CD14-positive monocyte (primary cell): ENCODE results near the gene MALAT1. TPM values are rescaled to one million over a fixed set of nuclear protein-coding genes. Genes with fewer than 3 reads are reported as not detected.

Source experiments
- DNase-seq, 3 donors: peaks; one replicate each; pipeline ENCODE4 v3.0.0-alpha.2; 2011 to 2022
- H2AFZ ChIP-seq: 2 replicates; pipeline ENCODE4 v1.6.0; 2012; ENCODE audit warnings: mild to moderate bottlenecking, low read depth, low read length, inconsistent platforms; ENCODE audit not compliant: insufficient read depth, poor library complexity, severe bottlenecking
- H3K27ac ChIP-seq, 2 donors: 1 replicate in 1 of 2; 2 replicates in 1 of 2; pipeline ENCODE4 v1.5.1; 2012 to 2013; ENCODE audit warnings: low read length in 2 of 2, control low read depth in 1 of 2, inconsistent platforms in 1 of 2, low read depth in 1 of 2, mild to moderate bottlenecking in 1 of 2
- H3K27me3 ChIP-seq, 2 donors: one replicate each; pipeline versions ENCODE4 v1.6.0 to v1.6.1; 2011 to 2013; ENCODE audit warnings: low read length in 2 of 2; ENCODE audit not compliant: control insufficient read depth in 2 of 2, insufficient read depth in 2 of 2
- H3K36me3 ChIP-seq, 2 donors: replicated peaks in 1 of 2; 1 replicate in 1 of 2; 2 replicates in 1 of 2; pipeline versions ENCODE4 v1.5.1 to v1.6.1; 2012 to 2013; ENCODE audit warnings: low read length in 2 of 2, control low read depth in 1 of 2, inconsistent platforms in 1 of 2, mild to moderate bottlenecking in 1 of 2; ENCODE audit not compliant: insufficient read depth in 2 of 2, control insufficient read depth in 1 of 2
- H3K4me1 ChIP-seq, 2 donors: 1 replicate in 1 of 2; 2 replicates in 1 of 2; pipeline versions ENCODE4 v1.5.1 to v1.6.1; 2012 to 2013; ENCODE audit warnings: low read length in 2 of 2, control low read depth in 1 of 2, inconsistent platforms in 1 of 2, mild to moderate bottlenecking in 1 of 2, moderate library complexity in 1 of 2; ENCODE audit not compliant: insufficient read depth in 2 of 2, control insufficient read depth in 1 of 2
- H3K4me2 ChIP-seq: replicated peaks from 2 replicates; pipeline ENCODE3; 2012; ENCODE audit warnings: low read length, moderate library complexity, mild to moderate bottlenecking; ENCODE audit not compliant: poor library complexity, severe bottlenecking; ENCODE audit errors: extremely low read depth
- H3K4me3 ChIP-seq, 3 experiments: fragments of 200-600 bp in 1 of 3; sonication (generic) in 1 of 3; replicated peaks in 1 of 3; 1 replicate in 2 of 3; 2 replicates in 1 of 3; pipeline ENCODE4 v1.5.1; 2011 to 2013; ENCODE audit warnings: low read length in 3 of 3, mild to moderate bottlenecking in 3 of 3, control low read depth in 2 of 3, low read depth in 2 of 3, inconsistent platforms in 1 of 3, moderate library complexity in 1 of 3
- H3K79me2 ChIP-seq: 2 replicates; pipeline ENCODE4 v1.6.0; 2012; ENCODE audit warnings: mild to moderate bottlenecking, control low read depth, inconsistent platforms, low read length, moderate library complexity; ENCODE audit not compliant: insufficient read depth
- H3K9ac ChIP-seq: 2 replicates; pipeline ENCODE4 v1.6.0; 2017; ENCODE audit warnings: low read length, mild to moderate bottlenecking; ENCODE audit not compliant: insufficient read depth, poor library complexity, severe bottlenecking
- H3K9me3 ChIP-seq, 2 donors: replicated peaks in 1 of 2; 1 replicate in 1 of 2; 2 replicates in 1 of 2; pipeline versions ENCODE4 v1.5.1 to v1.6.1; 2012 to 2013; ENCODE audit warnings: low read length in 2 of 2, control low read depth in 1 of 2; ENCODE audit not compliant: control insufficient read depth in 1 of 2, insufficient read depth in 1 of 2
- H4K20me1 ChIP-seq: 2 replicates; pipeline ENCODE4 v1.6.0; 2012; ENCODE audit warnings: mild to moderate bottlenecking, low read length, control low read depth, moderate library complexity; ENCODE audit not compliant: insufficient read depth
- H3K27ac Mint-ChIP-seq, 7 donors: one replicate each; pipeline ENCODE4 v1.8.0; 2020; ENCODE audit warnings: mild to moderate bottlenecking in 7 of 7, mixed read lengths in 7 of 7, moderate library complexity in 6 of 7, inconsistent platforms in 2 of 7
- H3K27me3 Mint-ChIP-seq, 3 donors: one replicate each; pipeline ENCODE4 v1.8.0; 2021 to 2022; ENCODE audit warnings: low read depth in 3 of 3, mild to moderate bottlenecking in 3 of 3, mixed read lengths in 3 of 3, moderate library complexity in 3 of 3, inconsistent platforms in 1 of 3
- H3K36me3 Mint-ChIP-seq, 2 donors: one replicate each; pipeline ENCODE4 v1.8.0; 2020; ENCODE audit warnings: mixed read lengths in 2 of 2, inconsistent platforms in 1 of 2, mild to moderate bottlenecking in 1 of 2
- H3K4me1 Mint-ChIP-seq: one replicate; pipeline ENCODE4 v1.8.0; 2020; ENCODE audit warnings: mild to moderate bottlenecking, mixed read lengths
- H3K4me3 Mint-ChIP-seq, 2 donors: one replicate each; pipeline ENCODE4 v1.8.0; 2020; ENCODE audit warnings: mild to moderate bottlenecking in 2 of 2, mixed read lengths in 2 of 2, moderate library complexity in 1 of 2
- H3K9me3 Mint-ChIP-seq, 7 donors: one replicate each; pipeline ENCODE4 v1.8.0; 2020 to 2022; ENCODE audit warnings: mixed read lengths in 7 of 7, mild to moderate bottlenecking in 6 of 7, moderate library complexity in 6 of 7, inconsistent platforms in 2 of 7
- CTCF ChIP-seq: fragments of 200-600 bp; IDR thresholded peaks from one replicate; pipeline ENCODE4 v1.8.0; 2022; ENCODE audit warnings: antibody characterized with exemption, mild to moderate bottlenecking
- WGBS: methylation state at CpG from one replicate; pipeline ENCODE4 v1.1.5; 2013; ENCODE audit warnings: missing lambda C conversion rate; ENCODE audit not compliant: insufficient coverage; 5-methylcytosine and 5-hydroxymethylcytosine counted together
- intact Hi-C, 2 donors: fragments of 100-400 bp; cut with micrococcal nuclease; formaldehyde crosslinking; loops; one replicate each; pipeline versions ENCODE4 v1.15.0 to v1.15.1; 2023
- polyA plus RNA-seq, 3 donors: library from polyadenylated mRNA; depleted of rRNA in 1 of 3; unstranded in 2 of 3; stranded (reverse) in 1 of 3; fragments of 300-500 nt in 2 of 3; fragments of >200 nt in 1 of 3; fragmentation: Illumina TruSeq in 2 of 3; gene quantifications; 1 replicate in 2 of 3; 2 replicates in 1 of 3; pipeline ENCODE4 v1.2.3, GENCODE V29; 2012 to 2021

Gene MALAT1
- polyA plus RNA-seq, 3 donors = 263 to 815 (median 554) TPM

- no peaks in the 10 kb centered on the region for H3K36me3 ChIP-seq
- no peaks in the 10 kb centered on the region for H4K20me1 ChIP-seq
- TF ChIP-seq CTCF = no peak
- Mint-ChIP-seq H3K9me3 (peaks cover 0 to 2% (median 0%) of the 10 kb centered on the region in 7 donors), H3K4me3 (no peak overlapping the region), H3K27me3 (peaks cover 17 to 32% (median 26%) of the 10 kb centered on the region in 3 donors), H3K4me1 (peaks cover 52% of the 10 kb centered on the region), H3K27ac (peak overlapping the region in 2 of 7 donors; percentile 19 to 42), H3K36me3 (peaks cover 0 to 9% of the 10 kb centered on the region in 2 donors)
- H3K27me3 ChIP-seq = peaks cover 0 to 17% of the 10 kb centered on the region in 2 donors
- H3K9me3 ChIP-seq = no peaks in the 10 kb centered on the region
- no peak overlapping the region for H2AFZ ChIP-seq
- 85% methylated on average over 21 of the region's 27 CpGs for WGBS
- no peak overlapping the region for H3K9ac ChIP-seq
- no peak overlapping the region for H3K4me2 ChIP-seq
- no peak overlapping the region for H3K4me3 ChIP-seq
- DNase-seq = no peak
- peaks cover 26 to 59% of the 10 kb centered on the region in 2 donors for H3K4me1 ChIP-seq
- intact Hi-C loops = no loop called here
- H3K27ac ChIP-seq = no peak overlapping the region
- H3K79me2 ChIP-seq = no peaks in the 10 kb centered on the region
Observed at GRCh38 chr11:65554057-65554818, 55.4 kb downstream of the MALAT1 start.

- Histone ChIP-seq H3K4me1 (peaks cover 26 to 59% of the 10 kb centered on the region in 2 donors), H3K4me2 (no peak overlapping the region), H3K4me3 (no peak overlapping the region), H2AFZ (no peak overlapping the region), H3K9ac (no peak overlapping the region), H3K79me2 (no peaks in the 10 kb centered on the region), H3K27me3 (peaks cover 0 to 24% of the 10 kb centered on the region in 2 donors), H3K27ac (no peak overlapping the region), H3K9me3 (no peaks in the 10 kb centered on the region), H4K20me1 (no peaks in the 10 kb centered on the region), H3K36me3 (no peaks in the 10 kb centered on the region)
- intact Hi-C loops = no loop called here
- Mint-ChIP-seq H3K27me3 (peaks cover 18 to 36% (median 29%) of the 10 kb centered on the region in 3 donors), H3K4me3 (peak overlapping the region in 1 of 2 donors; percentile 4), H3K36me3 (peaks cover 0 to 9% of the 10 kb centered on the region in 2 donors), H3K4me1 (peaks cover 53% of the 10 kb centered on the region), H3K9me3 (peaks cover 0 to 2% (median 0%) of the 10 kb centered on the region in 7 donors), H3K27ac (peak overlapping the region in 4 of 7 donors; percentile 19 to 79 (median 65))
- 73% methylated on average over 4 of the region's 4 CpGs for WGBS
- no peak for DNase-seq
- no peak for TF ChIP-seq CTCF
Observed at GRCh38 chr11:65554842-65555430, 56.1 kb downstream of the MALAT1 start.
